Measurements from ENCODE around the gene CHURC1. TPM values are rescaled to one million over a fixed set of nuclear protein-coding genes. Genes with fewer than 3 reads are reported as not detected.

CHURC1 gene
- total RNA-seq = 98.2 TPM
- long read RNA-seq, transcript CHURC1-208 (4 exons, 3,615 nt) = minor isoform, 5 of 44 reads
- long read RNA-seq, transcript CHURC1-203 (4 exons, 2,629 nt) = major isoform, 33 of 44 reads
- long read RNA-seq, partial matches to known transcripts = 1 of 44 reads
- long read RNA-seq, other reads (novel, unspliced or antisense) = 2 of 44 reads

GRCh38 chr14:64914237-64915028 is at the start of gene CHURC1:
Gene CHURC1 (plus strand): TSS chr14:64914455. CDS start chr14:64914496, 41 bp downstream.
- DNase-seq (ENCODE audit: missing footprints) = peak; percentile 98
- ATAC-seq = peak; percentile 100
- intact Hi-C loops (cut with DNase I) = loop anchor here (5.0 kb wide), 1 partner anchor 73 kb away; the partner anchor contains the start of gene FNTB

- ATAC-seq (no peak), DNase-seq (ENCODE audit: missing footprints) (no peak)
- intact Hi-C loops (cut with DNase I) = no loop called here
These were observed 49.1 kb upstream of the CHURC1 start for GRCh38 chr14:64865109-64865508.

GRCh38 chr14:64865992-64866391 is 48.3 kb upstream of the CHURC1 start:
- DNase-seq (ENCODE audit: missing footprints) (no peak), ATAC-seq (no peak)
- intact Hi-C loops (cut with DNase I) = no loop called here

DNA sequence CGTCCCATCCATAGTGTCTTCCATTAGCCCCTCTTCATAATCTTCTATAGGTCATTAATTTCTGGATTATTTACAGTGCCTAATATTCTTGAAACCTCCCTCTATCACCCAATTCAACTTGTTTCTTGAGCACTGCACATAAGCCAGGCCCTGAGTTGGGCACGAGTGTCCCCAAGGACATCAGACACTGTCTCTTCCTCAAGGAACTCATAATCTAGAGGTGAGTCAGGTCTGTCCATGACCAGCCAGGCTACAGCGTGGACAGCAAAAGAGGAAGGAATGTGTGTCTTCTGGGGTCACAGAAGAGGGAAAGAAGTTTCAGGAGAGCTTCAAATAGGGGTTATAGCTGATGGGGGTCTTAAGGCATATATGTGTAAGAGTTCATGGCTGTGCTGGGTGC is 47.1 kb upstream of the CHURC1 start:
- ATAC-seq (no peak), DNase-seq (ENCODE audit: missing footprints) (no peak)
- intact Hi-C loops (cut with DNase I) = no loop called here

- ATAC-seq (peak; percentile 31), DNase-seq (ENCODE audit: missing footprints) (no peak)
- intact Hi-C loops (cut with DNase I) = no loop called here
These were observed 45.9 kb upstream of the CHURC1 start for GRCh38 chr14:64868379-64868778.

DNA sequence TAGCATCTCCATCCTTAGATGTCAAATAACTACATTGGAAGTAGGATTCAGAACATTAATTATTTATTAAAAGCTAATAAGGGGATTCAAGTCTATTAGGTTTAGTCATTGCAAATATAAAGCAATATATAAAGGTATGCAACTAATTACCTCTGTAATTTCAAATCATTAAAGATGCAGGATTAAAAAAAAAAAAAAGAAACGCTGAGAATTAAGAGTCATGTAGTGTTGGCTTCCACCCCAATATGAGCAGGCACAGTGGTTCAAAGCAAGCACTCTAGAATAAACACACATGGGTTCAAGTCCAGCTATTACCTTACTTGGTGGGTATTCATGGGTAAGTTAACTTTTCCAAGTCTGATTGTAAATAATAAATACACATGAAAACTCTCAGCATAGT is 45.4 kb upstream of the CHURC1 start:
- DNase-seq (ENCODE audit: missing footprints) (no peak), ATAC-seq (no peak)
- intact Hi-C loops (cut with DNase I) = no loop called here

DNA sequence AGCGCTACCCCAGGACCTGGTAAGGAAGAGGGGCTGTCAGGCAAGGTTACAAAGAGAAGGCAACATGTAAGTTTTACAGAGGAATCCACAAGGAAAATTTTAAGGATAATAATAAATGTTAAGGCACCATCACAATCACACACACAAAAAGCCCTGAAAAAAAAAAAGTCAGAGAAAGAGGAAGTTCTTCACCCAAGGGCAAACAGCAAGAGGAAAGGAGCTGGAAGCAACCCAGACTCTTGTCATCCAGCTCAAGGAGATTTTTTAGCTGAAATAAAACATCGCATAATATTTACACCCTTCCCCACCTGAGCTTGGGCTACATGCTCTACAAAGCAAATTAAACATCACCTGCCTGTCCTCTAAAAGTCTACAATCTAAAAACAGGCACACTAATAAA is 44.1 kb upstream of the CHURC1 start:
- ATAC-seq = no peak
- intact Hi-C loops (cut with DNase I) = no loop called here
- DNase-seq (ENCODE audit: missing footprints) = no peak

DNA sequence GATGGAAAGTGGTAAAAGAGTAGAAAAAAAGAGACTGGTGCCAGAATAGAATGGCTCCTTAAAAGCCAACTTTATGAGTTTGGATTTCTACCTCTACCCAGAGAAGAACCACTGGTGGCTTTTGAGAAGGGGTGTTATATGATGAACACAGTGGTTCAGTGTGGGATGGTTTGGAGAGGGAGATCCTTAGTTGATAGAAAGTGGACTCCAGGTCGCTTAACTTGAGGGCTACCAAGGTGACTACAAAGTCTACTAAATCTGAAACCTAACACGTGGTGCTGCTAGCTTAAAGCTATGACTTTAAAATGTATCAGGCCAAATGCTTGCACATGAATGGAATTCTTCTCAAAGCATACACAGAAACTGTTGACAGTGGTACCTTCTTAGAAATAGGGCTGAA is 42.9 kb upstream of the CHURC1 start:
- DNase-seq (ENCODE audit: missing footprints) (no peak), ATAC-seq (no peak)
- intact Hi-C loops (cut with DNase I) = no loop called here

DNA sequence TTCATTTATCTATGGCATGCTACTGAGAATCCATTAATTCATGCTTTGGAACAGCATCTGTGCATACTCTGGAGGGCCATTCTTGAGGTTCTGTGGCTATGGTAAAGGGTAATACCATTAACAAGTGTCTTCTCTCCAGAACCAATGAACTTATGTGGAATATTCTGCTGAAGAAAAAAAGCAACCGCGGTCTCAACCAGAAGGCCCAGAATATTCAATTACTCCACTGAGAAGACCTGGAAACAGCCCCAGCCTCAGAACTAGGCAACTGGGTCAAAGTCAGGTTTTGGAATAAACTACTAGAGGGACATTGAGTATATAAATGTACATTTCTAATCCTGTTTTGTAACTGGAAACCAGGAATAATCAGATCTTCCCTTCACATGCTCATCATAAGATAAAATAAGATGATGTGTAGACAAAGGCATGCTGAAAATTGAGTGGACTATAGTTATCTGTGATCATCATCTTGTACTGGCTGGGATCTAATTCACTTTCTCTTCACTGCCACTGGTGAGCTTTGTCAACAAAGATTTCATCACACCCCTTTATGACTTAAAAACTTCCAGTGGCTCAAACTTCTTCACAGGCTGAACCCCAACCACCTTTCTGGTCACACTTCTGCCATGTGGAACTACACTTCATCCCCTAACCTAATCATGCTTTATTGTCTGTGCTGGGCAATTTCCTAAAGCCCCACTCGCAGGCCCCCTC is 40.6 kb upstream of the CHURC1 start:
- no peak for DNase-seq (ENCODE audit: missing footprints)
- intact Hi-C loops (cut with DNase I) = no loop called here
- ATAC-seq = no peak

GRCh38 chr14:64875350-64875749 is 38.9 kb upstream of the CHURC1 start:
- intact Hi-C loops (cut with DNase I) = no loop called here
- no peak for DNase-seq (ENCODE audit: missing footprints)
- no peak for ATAC-seq

DNA sequence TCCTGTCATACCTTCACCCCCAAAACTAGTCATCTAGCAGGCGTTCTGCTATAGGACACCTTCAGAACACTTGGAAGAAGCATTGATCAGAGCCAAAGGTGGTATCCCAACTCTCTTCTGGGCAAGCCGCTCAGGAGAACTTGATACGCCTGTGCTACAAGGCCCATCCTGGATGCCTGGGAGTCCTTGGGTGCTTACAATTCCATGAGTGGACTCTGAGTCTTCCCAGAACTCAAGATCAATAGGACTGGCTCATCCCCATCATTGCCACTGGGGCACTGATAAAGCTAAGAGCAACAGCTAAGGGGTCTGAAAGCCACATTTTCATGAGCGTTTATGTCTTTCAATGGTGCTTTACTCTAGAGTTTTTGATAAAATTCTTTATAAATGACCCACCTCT is 36.4 kb upstream of the CHURC1 start:
- DNase-seq (ENCODE audit: missing footprints) = no peak
- intact Hi-C loops (cut with DNase I) = no loop called here
- ATAC-seq = no peak

GRCh38 chr14:64878837-64879634 is 35.2 kb upstream of the CHURC1 start:
- intact Hi-C loops (cut with DNase I) = no loop called here
- ATAC-seq (peak; percentile 24), DNase-seq (ENCODE audit: missing footprints) (peak; percentile 60)

- DNase-seq (ENCODE audit: missing footprints) (peak; percentile 73), ATAC-seq (peak; percentile 94)
- intact Hi-C loops (cut with DNase I) = loop anchor here (1.0 to 10.0 kb wide), 3 partner anchors 38 to 205 kb away; no protein-coding TSS in a partner anchor
These were observed 34.5 kb upstream of the CHURC1 start, which contains the start of gene SPTB for GRCh38 chr14:64879635-64880220. Gene SPTB (minus strand): TSS chr14:64879907. CDS start chr14:64823094, 56,813 bp downstream.

DNA sequence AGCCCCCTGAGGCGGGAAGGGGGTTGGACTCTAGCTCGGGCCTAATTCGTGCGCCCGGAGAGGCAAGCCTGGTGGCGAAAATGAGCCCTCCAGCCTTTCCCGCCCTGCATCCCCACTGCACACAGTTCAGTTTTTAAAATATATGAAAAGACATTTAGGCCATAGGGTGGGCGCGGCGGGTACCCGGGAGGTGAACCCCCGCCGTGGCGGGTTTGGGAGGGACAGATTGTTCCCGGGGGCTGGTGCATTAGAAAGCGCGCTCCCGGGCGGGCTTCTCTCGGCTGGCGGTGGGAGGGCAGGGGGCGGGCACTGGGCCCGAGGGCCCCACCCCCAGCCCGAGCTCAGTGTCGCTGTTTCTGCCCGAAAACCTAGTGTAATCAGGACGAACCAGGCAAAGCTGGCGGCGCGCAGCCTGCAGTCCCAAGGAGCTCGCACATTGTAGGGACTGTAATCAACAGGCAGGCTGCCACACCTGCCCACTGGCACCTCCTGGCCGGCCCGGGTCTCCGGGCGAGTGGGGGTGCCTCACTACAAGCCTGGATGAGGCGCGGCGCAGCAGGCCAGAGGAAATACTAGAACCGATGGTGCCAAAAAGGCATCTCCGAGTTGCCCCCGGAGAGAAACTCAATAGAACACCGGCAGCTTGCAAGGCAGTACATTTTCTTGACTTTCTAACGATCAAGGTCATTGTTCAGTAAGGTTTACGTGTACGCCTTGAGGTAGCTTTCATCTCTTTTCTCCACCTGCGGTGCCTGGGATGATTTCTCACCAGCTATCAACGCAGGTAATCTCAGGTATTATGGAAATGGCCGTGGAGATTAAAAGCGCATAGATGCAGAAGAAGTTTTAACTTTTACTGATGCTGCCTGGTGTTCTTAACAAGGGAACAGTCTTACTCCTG is 33.8 kb upstream of the CHURC1 start:
- peak; percentile 64 for ATAC-seq
- peak; percentile 66 for DNase-seq (ENCODE audit: missing footprints)
- intact Hi-C loops (cut with DNase I) = loop anchor here (1.0 to 10.0 kb wide), 3 partner anchors 39 to 206 kb away; no protein-coding TSS in a partner anchor

GRCh38 chr14:64885559-64885958 is 28.7 kb upstream of the CHURC1 start:
- intact Hi-C loops (cut with DNase I) = loop anchor here (10.0 kb wide), 1 partner anchor 211 kb away; no protein-coding TSS in a partner anchor
- no peak for DNase-seq (ENCODE audit: missing footprints)
- ATAC-seq = no peak

GRCh38 chr14:64889352-64889751 is 24.9 kb upstream of the CHURC1 start:
- DNase-seq (ENCODE audit: missing footprints) (no peak), ATAC-seq (no peak)
- intact Hi-C loops (cut with DNase I) = loop anchor here (10.0 kb wide), 1 partner anchor 215 kb away; no protein-coding TSS in a partner anchor

- ATAC-seq (no peak), DNase-seq (ENCODE audit: missing footprints) (no peak)
- intact Hi-C loops (cut with DNase I) = no loop called here
These were observed 22.9 kb upstream of the CHURC1 start for GRCh38 chr14:64891173-64891838.
